Esophagus muscularis mucosa (tissue), 3 donors: ENCODE results near the gene ZCCHC17.

Experiments
- POLR2A ChIP-seq: fragments of 450-650 bp; IDR thresholded peaks from one replicate; pipeline ENCODE4 v1.6.1; 2017; ENCODE audit warnings: antibody characterized with exemption, moderate library complexity, mild to moderate bottlenecking, low read depth
- POLR2AphosphoS5 ChIP-seq, 2 donors: sonication (generic); formaldehyde crosslinking; IDR thresholded peaks; one replicate each; pipeline ENCODE4 v1.6.1; 2017; ENCODE audit warnings: antibody characterized with exemption in 2 of 2
- TF ChIP-seq, protein P1 (sequence below), 3 experiments: fragments of 200-600 bp in 2 of 3; fragments of 450-650 bp in 1 of 3; sonication (generic) in 2 of 3; IDR thresholded peaks; one replicate each; pipeline ENCODE4 v1.5.1; 2017 to 2019; ENCODE audit warnings: antibody characterized with exemption in 3 of 3, mild to moderate bottlenecking in 2 of 3, moderate library complexity in 1 of 3

- TF ChIP-seq, protein P1, sequence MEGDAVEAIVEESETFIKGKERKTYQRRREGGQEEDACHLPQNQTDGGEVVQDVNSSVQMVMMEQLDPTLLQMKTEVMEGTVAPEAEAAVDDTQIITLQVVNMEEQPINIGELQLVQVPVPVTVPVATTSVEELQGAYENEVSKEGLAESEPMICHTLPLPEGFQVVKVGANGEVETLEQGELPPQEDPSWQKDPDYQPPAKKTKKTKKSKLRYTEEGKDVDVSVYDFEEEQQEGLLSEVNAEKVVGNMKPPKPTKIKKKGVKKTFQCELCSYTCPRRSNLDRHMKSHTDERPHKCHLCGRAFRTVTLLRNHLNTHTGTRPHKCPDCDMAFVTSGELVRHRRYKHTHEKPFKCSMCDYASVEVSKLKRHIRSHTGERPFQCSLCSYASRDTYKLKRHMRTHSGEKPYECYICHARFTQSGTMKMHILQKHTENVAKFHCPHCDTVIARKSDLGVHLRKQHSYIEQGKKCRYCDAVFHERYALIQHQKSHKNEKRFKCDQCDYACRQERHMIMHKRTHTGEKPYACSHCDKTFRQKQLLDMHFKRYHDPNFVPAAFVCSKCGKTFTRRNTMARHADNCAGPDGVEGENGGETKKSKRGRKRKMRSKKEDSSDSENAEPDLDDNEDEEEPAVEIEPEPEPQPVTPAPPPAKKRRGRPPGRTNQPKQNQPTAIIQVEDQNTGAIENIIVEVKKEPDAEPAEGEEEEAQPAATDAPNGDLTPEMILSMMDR (IDR thresholded peaks at IDR 0.05) = no peak
- TF ChIP-seq POLR2AphosphoS5 (IDR thresholded peaks at IDR 0.05) (no peak), POLR2A (no peak)
These were observed 34.9 kb upstream of the ZCCHC17 start for GRCh38 chr1:31261916-31262315.
